Measurements from ENCODE around the gene CDH4. TPM values are rescaled to one million over a fixed set of nuclear protein-coding genes. Genes with fewer than 3 reads are reported as not detected.

The CDH4 gene
- total RNA-seq, 1 donor from 2014 or later = not detected

DNA sequence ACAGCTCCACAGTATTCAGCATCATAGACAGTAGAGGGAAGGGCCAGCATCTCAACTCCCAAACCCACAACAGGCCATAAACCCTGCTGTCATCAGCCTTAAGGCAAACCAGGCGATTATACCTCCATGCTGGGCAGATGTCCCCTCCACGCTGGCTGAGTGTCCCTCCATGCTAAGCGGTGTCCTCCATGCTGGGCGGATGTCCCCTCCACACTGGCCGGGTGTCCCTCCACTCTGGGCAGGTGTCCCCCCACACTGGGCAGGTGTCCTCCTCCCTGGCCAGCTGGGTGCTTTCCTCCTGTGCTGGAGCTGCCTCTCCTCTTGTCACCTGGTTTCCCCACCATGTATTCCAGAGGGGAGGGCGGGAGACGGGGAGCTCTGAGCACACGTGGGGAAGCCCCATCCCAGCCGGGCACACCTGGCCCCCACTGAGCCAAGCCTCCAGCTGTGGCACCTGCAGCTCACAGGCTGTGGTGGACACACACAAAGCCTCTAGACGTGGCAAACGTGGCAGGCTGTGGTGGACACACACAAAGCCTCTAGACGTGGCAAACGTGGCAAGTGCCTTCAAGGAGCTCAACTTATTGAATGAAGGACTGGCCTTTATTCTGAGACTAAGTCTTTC, 616.5 kb downstream of the CDH4 start:
- DNase-seq (ENCODE audit: low spot score) = no peak

DNA sequence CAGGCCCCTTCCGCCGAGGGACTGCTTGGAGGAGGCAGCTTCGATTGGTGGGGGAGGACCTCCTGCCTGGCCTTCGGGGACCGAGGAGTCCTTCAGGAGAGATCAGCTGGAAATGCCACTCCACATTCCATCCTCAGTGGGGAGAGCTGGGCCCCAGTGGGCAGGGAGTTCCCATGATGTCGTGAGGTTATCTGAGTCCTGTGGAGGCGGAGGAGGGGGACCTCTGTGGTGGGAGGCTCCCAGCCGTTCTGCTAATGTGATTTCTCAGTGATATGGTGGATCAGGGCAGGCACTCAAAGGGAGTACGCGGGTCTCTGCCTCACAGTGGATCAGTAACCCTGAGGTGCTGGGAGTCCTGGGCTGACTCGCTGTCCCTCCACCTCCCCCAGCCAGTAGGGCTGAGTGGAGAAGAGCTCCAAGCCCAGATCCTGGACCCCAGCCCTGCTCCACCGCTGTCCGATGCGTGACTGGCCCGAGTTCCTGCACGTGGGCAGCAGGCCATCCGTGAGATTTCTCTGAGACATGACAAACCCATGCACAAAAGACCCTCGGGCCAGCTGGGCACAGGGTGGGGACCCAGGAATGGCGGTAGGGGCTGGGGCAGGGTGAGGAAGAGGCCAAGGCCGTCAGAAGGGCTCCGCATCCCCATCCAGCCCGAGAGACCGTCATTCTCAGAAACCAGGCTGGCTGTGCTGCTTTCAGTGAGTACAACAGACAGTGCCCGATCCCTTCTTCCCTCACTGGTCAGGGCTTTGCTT, 617.9 kb downstream of the CDH4 start:
- DNase-seq (ENCODE audit: low spot score) = no peak

DNA sequence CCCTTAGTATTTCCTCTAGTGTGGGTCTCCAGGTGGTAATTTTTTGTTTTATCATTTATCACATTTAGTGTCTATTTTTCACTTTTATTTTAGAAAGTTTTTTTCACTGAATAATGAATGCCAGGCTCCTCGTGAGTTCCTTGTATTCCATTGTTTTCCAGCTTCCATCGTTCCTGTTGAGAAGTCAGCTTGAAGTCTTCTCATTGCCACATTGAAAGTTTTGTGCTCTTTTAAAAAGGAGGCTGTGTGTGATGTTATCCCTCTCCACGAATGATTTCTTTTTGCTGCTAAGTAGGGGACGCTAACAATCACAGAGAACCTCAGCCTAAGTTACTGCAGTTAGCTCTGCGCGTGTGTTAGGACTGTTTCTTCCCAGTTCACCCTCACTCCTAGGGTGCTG, 619.1 kb downstream of the CDH4 start:
- DNase-seq (ENCODE audit: low spot score) = no peak

- DNase-seq (ENCODE audit: low spot score) = no peak
These were observed 619.9 kb downstream of the CDH4 start for GRCh38 chr20:61871913-61872312.

DNA sequence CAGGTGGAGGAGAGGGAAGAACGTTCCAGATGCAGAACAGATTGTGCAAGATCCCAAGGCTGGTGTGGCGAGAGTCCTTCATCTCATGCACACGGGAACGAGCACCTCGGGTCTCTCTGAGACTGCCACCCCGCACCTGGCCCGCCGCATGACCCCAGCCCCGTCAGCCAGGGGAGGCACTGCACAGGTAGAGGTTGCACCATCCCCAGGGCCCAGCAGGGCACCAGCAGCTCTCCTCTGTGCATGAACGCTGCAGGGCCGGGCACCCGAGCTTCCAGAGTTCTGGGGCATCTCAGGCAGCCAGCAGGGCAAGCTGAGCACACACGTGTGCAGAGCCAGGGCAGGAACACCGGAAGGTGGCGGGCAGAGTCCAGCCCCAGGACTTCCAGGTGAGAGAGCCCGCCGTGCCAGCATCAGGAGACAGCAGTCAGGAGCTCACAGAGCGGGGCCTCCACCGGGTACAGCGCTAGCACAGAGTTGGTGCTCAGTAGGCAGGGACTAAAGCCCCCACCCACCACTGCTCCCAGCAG, 620.4 kb downstream of the CDH4 start:
- no peak for DNase-seq (ENCODE audit: low spot score)

- DNase-seq (ENCODE audit: low spot score) = no peak
These were observed 621.8 kb downstream of the CDH4 start for GRCh38 chr20:61873651-61874420.

GRCh38 chr20:61874421-61875068, 622.5 kb downstream of the CDH4 start:
- DNase-seq (ENCODE audit: low spot score) = no peak

GRCh38 chr20:61875221-61875885, 623.3 kb downstream of the CDH4 start:
- no peak for DNase-seq (ENCODE audit: low spot score)

GRCh38 chr20:61875996-61876395, 623.9 kb downstream of the CDH4 start:
- no peak for DNase-seq (ENCODE audit: low spot score)

- no peak for DNase-seq (ENCODE audit: low spot score)
These were observed 625.1 kb downstream of the CDH4 start for GRCh38 chr20:61876952-61877728.

GRCh38 chr20:61877776-61878477, 625.9 kb downstream of the CDH4 start:
- DNase-seq (ENCODE audit: low spot score) = no peak

DNA sequence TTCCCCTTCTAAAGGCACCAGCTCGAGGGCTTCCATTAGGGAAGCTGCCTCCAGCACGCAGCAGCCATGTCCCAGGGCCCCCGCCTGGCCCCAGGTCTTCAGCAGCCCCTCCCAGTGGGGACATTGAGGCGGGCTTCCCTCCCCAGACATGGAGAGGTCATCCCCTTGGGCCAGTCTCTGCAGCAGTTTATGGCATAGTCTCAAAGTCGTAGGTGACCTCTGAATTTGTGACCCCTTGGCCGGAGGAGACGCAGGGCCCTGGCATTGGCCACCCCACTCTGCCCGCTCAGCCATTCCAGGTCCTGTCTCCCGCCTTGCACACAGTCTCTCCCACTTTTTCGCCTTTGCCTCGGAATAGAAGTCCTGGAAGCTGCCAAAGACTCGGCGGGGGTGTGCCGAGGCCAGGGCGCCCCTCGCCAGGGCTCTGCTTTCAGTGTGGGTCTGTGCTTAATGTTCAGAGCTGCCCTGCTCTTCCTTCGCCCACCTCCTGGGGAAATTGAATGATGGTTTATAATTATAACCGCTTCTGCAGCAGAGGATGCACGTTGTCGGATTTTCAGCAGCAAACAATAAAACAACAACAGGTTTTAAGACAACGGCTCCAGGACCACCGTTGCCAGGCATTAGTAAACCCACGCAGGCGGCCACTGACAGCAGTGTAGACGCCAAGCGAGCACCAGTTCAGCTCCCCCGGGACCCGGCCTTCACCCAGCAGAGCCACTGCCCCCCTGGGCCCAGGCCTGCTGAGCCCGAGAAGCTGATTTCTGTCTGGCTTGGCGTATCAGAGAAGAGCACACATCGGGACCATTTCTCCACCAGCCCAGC, 626.6 kb downstream of the CDH4 start:
- no peak for DNase-seq (ENCODE audit: low spot score)

GRCh38 chr20:61879303-61879620, 627.2 kb downstream of the CDH4 start:
- no peak for DNase-seq (ENCODE audit: low spot score)

DNA sequence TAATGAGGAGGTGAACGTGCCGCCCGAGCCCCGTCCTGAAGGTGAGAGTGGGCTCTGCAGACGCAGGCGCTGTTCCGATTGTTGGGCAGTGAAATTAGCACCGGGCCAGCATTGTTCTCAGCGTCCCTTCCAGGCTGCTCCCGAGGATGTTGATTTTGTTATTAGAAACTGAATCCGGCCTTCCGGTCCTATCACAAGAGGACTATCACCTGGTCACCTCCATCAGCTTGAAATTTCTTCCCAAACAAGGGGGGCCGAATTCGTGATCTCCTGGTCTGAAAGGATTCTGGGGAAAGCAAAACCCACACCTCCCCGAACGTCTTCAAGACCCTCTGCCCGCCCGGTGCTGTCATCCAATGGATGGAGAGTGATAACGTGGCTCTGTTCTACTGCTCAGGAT, 627.6 kb downstream of the CDH4 start:
- no peak for DNase-seq (ENCODE audit: low spot score)

DNA sequence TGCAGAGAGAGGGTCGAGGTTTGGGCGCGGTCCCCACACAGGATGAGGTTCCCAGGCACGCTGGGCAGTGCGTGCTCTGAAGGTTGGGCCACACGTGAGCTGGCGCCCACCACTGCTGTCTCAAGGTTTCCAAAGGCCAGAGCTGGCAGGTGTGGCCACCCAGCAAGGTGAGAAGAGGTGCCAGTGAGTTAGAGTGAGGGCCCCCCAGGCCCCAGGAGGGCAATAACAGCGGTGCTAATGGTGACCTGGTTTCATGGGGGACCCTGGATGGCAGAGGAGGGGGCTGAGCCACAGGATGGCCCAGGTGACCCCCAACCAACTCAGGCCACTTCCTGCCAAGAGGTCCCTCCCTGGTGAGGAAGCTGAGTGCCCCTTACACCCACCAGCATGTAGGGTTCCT, 628.6 kb downstream of the CDH4 start:
- DNase-seq (ENCODE audit: low spot score) = no peak

DNA sequence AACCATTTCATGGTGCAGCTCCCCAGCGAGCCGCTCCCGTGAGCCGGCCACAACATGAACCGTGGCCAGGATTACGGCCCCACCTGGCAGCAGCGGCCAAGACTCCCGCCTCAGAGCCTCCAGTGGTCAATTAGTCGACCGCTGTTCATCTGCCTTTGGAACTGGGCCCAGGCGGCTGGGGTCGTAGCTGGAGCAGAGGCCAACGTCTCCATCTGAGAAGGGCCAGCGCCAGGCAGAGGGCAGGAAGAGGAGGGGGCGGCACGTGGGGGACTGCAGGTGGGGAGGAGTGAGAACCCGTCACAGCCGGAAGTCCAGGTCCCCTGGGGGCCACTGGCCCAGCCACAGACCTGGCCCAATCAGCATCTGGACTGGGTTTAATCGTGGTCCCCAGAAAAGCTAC, 629.4 kb downstream of the CDH4 start:
- no peak for DNase-seq (ENCODE audit: low spot score)

- no peak for DNase-seq (ENCODE audit: low spot score)
These were observed 629.8 kb downstream of the CDH4 start for GRCh38 chr20:61881861-61882260.

- no peak for DNase-seq (ENCODE audit: low spot score)
These were observed 630.9 kb downstream of the CDH4 start for GRCh38 chr20:61882716-61883615.

Data from mesenteric fat pad (tissue), 1 donor.